Esophagus mucosa (tissue), 1 donor: Measurements from ENCODE around the gene FILIP1L. TPM values are rescaled to one million over a fixed set of nuclear protein-coding genes. Genes with fewer than 3 reads are reported as not detected.
A peak's percentile ranks its signal among the peaks of the same experiment; 100 is the strongest.

ENCODE experiments used
- ATAC-seq: fragments of 200-7000 bp; cut with Tn5 transposase; one replicate; pipeline ENCODE4 v1.9.1; 2020
- total RNA-seq: library from RNA; stranded (reverse); gene quantifications from one replicate; pipeline ENCODE4 v1.2.4, GENCODE V29; 2023
- donor health status: DM: yes; HTN: yes; CAD: no.

Gene FILIP1L
- total RNA-seq, 1 donor from 2014 or later: 2.3 TPM

- ATAC-seq: no peak
Observed at GRCh38 chr3:100006570-100007271, 107.6 kb downstream of the FILIP1L start.

- no peak for ATAC-seq
Observed at GRCh38 chr3:100005665-100006393, 108.5 kb downstream of the FILIP1L start.

- ATAC-seq: no peak
Observed at GRCh38 chr3:100004931-100005330, 109.4 kb downstream of the FILIP1L start.

GRCh38 chr3:100003609-100004503 is 110.4 kb downstream of the FILIP1L start:
- no peak for ATAC-seq

- peak; percentile 97 for ATAC-seq
Observed at GRCh38 chr3:100002599-100003350, 111.5 kb downstream of the FILIP1L start.

GRCh38 chr3:100001526-100002270 is 112.6 kb downstream of the FILIP1L start:
- peak; percentile 89 for ATAC-seq

- no peak for ATAC-seq
Observed at GRCh38 chr3:100001083-100001482, 113.2 kb downstream of the FILIP1L start.

- no peak for ATAC-seq
Observed at GRCh38 chr3:99999536-99999935, 114.8 kb downstream of the FILIP1L start.

GRCh38 chr3:99997293-99997692 is 117.0 kb downstream of the FILIP1L start:
- ATAC-seq: no peak

- no peak for ATAC-seq
Observed at GRCh38 chr3:99990179-99990578, 124.1 kb downstream of the FILIP1L start.

GRCh38 chr3:99984668-99985067 is 129.6 kb downstream of the FILIP1L start:
- ATAC-seq: no peak

GRCh38 chr3:99984139-99984538 is 130.2 kb downstream of the FILIP1L start:
- ATAC-seq: no peak

GRCh38 chr3:99982650-99983049 is 131.7 kb downstream of the FILIP1L start:
- no peak for ATAC-seq

GRCh38 chr3:99981138-99981537 is 133.2 kb downstream of the FILIP1L start:
- ATAC-seq: no peak

GRCh38 chr3:99980606-99981005 is 133.7 kb downstream of the FILIP1L start:
- no peak for ATAC-seq

GRCh38 chr3:99978221-99978620 is 136.1 kb downstream of the FILIP1L start:
- no peak for ATAC-seq

- ATAC-seq: no peak
Observed at GRCh38 chr3:99976584-99976983, 137.7 kb downstream of the FILIP1L start.

GRCh38 chr3:99974989-99975388 is 139.3 kb downstream of the FILIP1L start:
- ATAC-seq: peak; percentile 17

- ATAC-seq: no peak
Observed at GRCh38 chr3:99972380-99973104, 141.8 kb downstream of the FILIP1L start.

- ATAC-seq: peak; percentile 35
Observed at GRCh38 chr3:99971761-99972160, 142.5 kb downstream of the FILIP1L start.

GRCh38 chr3:99970198-99970597 is 144.1 kb downstream of the FILIP1L start:
- no peak for ATAC-seq
